GM03348 (cell line): ENCODE data around the gene SESN3.
"Not testable (repeated sequence)": the region's sequence is repeated elsewhere in the genome, so short reads cannot be mapped to it uniquely, and the experiment has no call there.

Experiments used
- DNase-seq: peaks from one replicate; pipeline ENCODE4 v3.0.0; 2012; ENCODE audit warnings: low spot score

SESN3 gene

DNA sequence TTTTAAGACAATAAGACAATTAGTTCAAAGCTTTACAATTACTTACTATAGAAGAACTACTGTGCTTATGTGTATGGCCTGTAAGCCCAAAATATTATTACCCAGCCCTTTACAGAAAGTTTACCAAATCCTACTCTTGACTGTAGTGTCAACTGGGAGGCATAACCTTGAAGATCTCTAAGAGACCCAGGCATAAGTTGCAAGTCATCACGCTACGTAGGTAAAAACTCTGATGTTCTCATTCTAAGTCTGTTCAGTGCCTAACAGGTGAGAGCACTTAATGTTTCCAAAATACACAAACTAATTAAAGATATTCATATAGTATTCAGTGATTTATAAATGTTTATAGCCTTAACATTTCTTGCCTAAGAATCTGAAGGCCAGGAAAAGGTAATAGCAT, 12.9 kb downstream of the SESN3 start:
- DNase-seq, result no peak

DNA sequence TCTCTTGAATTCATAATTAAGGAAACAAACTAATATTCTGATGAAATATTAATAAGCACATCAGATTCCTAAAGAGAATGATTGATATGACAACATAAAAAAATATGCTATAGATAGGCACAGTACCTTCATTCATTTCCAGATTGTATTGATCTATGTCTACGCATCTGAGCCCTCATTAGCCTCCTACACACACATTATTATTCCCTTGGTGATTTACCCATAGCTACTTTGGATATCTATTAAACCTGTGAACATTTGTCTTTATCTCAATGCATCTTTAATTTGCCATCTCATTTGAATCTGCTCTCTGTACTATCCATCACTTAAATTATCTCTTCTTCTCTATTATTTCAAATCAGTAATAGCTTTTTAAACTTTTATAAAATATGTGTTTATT, 18.4 kb downstream of the SESN3 start:
- no peak for DNase-seq

GRCh38 chr11:95209535-95209934, 21.5 kb downstream of the SESN3 start:
- not testable (repeated sequence) for DNase-seq

DNA sequence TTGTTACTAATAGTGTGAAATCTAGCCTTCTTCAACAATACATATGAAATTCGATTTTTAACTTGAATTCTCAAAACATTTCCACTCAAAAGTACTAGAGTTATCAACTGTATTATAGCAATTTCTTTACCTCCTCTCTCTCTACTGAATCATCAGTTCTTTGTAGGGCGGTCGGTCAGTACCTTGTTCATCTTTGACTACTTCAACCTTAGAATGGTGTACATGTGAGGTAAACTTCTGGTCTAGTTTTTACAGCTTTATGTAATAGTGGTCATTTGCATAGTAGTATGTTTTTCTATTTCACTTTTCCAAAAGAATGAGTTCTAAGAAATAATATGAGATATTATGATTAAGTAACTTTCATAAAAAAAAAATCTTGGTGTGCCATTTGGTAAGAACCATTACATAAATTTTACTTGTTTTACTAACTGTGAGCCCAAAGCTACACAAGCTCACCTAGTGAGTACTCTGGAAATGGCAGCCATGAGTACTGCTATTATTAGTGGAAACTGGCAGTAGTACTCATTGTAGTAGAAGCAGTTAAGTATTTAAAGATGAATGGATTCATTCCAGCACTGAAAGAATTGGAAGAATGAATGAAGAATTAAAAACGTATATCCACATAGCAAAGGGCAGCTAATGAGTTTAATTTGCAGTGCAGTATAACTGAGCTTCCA, 30.1 kb downstream of the SESN3 start:
- DNase-seq, result no peak

DNA sequence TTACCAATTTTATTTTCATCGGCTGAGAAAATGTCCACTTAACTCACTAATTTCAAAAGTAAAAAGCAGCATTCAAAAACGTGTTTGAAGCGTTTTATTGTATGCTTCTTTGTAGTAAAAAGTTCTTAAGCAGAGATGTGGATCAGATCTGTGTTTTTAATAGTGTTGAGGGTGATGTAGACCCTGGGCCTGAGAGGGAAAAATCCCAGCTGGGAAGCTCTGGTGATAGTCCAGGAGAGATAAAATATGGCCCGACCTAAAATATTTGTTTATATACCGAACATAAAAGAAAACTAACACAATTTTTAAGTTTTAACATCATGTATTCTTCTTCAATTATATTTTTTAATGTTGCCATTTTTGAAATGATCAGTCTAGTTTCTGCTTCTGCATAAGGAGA, 35.2 kb downstream of the SESN3 start:
- DNase-seq, result no peak

DNA sequence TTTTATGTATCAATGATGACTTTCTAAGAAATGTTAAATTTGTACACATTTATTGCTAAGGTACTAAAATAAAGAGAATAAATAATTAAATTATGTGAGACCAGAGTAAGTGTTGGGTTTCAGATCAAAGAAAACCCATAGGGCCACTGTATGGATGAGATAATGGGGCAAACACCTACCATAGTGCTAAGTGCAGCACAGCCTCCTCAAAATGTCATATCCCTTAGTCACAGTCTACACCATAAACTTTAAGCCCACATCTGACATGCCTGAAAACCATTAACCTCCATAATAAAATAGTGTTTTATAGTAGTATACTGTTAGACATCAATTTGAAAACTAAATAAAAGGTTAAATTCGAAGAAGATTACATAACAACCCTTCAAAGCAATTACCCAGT, 37.5 kb downstream of the SESN3 start:
- no peak for DNase-seq

DNA sequence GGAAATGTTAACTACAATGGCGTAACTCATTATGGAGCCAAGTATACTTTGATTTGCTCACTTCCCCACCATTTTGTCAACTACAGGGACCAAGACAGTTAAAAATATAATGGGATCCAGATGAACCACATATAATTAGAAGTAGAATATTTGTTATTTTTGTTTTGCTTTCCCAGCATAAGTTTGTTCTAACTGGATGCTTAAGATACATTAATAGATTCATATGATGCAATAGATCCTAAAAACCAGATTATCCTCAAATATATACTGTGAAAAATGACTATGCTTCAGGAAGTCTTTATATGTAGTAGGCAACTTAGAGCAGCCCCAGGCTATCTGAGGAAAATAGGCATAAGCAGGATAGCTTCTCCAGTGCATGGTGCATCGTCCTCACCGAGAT, 38.3 kb downstream of the SESN3 start:
- DNase-seq, result no peak

DNA sequence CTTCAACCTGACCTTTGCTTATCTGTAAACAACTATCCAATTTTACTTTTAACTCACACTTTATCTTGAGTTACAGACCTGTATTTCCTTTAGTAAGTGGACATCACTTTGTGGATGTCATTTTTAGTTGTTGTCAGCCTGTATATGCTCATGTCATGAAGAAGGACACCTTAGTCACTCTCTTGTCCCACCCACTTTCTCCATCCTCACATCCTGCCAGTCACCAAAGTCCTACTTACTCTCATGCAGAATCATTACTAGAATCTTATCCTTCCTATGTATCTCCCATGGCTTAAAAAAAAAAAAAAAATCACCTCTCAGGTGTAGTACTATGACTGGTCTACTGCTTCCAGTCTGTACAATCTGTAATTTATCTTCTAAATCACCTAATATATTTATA, 43.3 kb downstream of the SESN3 start:
- no peak for DNase-seq

- DNase-seq, result no peak
These were observed 48.6 kb downstream of the SESN3 start for GRCh38 chr11:95182397-95182796.

GRCh38 chr11:95175818-95176380, 55.1 kb downstream of the SESN3 start:
- DNase-seq, result no peak

- DNase-seq, result no peak
These were observed 60.7 kb downstream of the SESN3 start for GRCh38 chr11:95170294-95170693.

- DNase-seq, result no peak
These were observed 64.2 kb downstream of the SESN3 start for GRCh38 chr11:95166781-95167180.

DNA sequence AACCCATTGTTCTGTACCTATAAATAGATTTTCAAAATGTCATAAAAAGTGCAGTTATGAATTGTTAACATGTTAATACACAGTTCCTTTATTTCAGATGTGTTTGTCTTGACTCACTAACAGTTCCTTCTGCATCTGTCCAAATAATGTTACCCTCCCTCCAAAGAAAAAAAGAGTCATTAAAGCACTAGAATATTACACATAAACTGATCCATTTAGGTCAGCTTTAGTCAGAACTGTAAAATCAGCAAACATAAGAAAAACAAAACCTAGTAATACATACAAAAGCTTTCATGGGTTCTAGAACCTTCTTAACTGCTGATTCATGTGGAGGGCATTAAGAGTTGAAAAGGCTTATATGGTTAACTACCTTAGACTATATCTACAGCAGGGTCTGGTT, 65.4 kb downstream of the SESN3 start:
- DNase-seq, result no peak

GRCh38 chr11:95163106-95163505, 67.9 kb downstream of the SESN3 start:
- no peak for DNase-seq

DNA sequence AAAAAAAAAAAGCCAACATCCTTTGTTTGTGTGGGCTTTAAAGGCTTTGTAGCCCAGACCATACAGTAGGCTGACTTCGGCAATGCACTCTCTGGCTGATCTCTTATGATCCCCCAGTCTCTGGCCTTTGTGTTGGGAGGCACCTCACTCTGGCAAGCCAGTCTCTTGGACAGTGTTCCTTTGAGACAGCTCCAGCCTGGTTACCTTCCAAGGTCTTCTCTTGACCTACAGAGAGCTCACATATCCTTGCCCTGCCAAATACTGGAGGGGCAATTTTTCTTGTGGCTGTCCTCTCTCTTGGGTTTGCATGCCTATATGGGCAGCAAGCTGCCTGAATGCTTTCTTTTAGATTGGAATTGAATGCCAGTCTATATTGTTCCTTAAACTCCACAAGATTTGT, 69.8 kb downstream of the SESN3 start:
- no peak for DNase-seq

- DNase-seq, result no peak
These were observed 73.2 kb downstream of the SESN3 start for GRCh38 chr11:95157824-95158223.

- DNase-seq, result no peak
These were observed 74.0 kb downstream of the SESN3 start for GRCh38 chr11:95156916-95157541.

DNA sequence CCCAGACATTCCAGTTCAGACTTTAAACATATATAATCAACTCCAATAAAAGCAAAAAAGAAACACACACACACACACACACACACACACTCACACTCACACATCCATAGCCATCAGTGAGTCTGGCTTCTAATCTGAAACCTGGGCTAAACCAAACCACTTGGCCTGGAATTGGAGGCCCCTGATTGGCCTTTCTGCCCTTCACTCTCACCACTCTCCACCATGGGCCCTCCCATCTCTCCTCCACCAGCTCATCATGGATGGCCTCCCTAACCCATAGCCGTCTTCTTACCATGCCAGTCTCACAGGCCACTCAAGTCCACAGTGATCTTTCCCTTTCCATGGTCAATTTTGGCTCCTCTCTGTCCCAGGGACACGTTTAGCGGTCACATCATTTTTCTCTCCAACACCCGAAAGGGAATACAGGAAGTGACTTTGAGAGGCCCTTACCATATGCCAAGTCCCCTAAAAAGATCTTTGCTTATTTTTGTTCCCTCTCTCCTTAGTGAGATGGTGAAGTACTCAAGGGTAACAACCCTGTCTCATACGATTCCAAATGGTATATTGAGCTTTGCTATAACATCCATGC, 74.8 kb downstream of the SESN3 start:
- no peak for DNase-seq

DNA sequence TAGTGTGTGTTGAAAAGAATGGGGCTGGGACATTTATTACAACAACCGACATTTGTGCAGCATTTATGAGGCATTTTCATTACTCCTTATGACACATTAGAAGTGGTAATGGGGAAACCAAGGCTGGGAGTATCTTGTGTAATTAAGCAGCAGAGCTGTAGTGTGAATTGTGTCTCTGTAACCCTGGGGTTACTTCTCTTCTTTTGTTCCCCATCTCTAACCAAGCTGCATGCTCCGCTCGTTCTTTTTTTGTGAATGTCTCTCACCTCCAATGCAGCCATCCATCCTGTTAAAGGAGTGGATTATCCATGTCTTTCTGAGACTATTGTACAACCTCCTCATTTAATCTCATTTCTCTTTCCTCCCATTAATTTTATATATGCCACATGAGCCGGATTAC, 75.6 kb downstream of the SESN3 start:
- DNase-seq, result no peak

GRCh38 chr11:95154514-95154913, 76.5 kb downstream of the SESN3 start:
- DNase-seq, result peak; percentile 64

GRCh38 chr11:95153857-95154246, 77.2 kb downstream of the SESN3 start:
- no peak for DNase-seq

DNA sequence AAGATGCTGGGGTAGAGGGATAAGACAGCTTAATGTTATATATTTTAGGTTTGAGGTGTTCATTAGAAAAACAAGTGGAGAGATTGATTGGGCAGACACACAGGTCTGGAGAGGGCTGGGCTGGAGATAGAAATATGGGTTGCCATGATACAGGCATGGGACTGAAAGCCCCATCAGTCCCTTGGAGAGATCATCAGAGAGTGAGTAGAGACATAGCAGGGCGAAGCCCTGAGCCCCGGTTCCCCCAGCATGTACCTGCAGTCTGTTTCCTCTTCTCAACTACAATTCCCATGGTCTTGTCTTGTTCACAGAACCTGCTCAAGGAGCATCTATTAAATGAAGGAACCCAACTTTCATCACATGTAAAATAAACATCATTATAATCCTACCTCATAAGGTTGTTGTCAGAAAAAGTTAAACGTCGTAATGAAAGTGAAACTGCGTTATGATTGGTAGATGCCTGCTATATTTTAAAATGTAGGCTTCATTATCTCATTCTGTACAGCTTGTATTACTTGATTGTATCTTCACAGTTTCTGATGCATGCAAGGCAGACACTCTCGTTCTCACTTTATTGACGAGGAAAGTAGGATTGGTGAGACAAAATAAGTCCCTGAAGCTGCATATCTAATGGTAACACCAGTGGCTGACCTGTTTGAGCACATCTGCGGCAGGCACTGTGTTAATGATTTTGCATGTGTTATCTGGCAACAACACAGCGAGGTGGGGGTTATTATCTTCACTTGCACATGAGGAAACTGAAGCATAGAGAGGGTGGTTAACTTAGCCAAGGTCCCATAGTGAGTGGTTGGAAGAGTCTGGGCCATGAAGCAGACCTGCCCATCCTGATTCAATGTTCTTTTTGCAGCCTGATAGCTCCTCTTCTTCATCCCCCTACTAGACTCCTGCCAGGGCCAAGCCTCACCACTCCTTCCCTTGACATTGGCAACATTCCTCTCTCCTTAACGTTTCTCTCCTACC, 77.8 kb downstream of the SESN3 start:
- no peak for DNase-seq
